ENCODE results near the gene SH3PXD2B.

The SH3PXD2B gene

GRCh38 chr5:172421020-172421419 lies 33.3 kb downstream of the SH3PXD2B start:
- Histone ChIP-seq H2BK5ac (ENCODE audit: low read length) (no peak overlapping the region), H3K9ac (ENCODE audit: low read length) (no peak overlapping the region), H3K4me3 (ENCODE audit: low read length) (no peak overlapping the region), H3K79me2 (ENCODE audit: control insufficient read depth, insufficient read depth, low read length) (peaks cover 6% of the 10 kb centered on the region), H2AK5ac (ENCODE audit: low read length) (no peak overlapping the region), H3K18ac (ENCODE audit: low read length) (no peak overlapping the region), H2BK15ac (replicated peaks; ENCODE audit: low read depth) (no peak overlapping the region), H3K56ac (ENCODE audit: low read length) (no peak overlapping the region), H3K4me2 (ENCODE audit: low read length) (no peak overlapping the region), H3K4ac (ENCODE audit: low read depth, low read length) (no peak overlapping the region), H4K5ac (ENCODE audit: low read length) (no peak overlapping the region), H3K36me3 (ENCODE audit: control insufficient read depth, insufficient read depth, low read length) (peaks cover 9% of the 10 kb centered on the region), H2BK120ac (ENCODE audit: low read depth, low read length) (no peak overlapping the region), H3K79me1 (ENCODE audit: low read length) (peaks cover 20% of the 10 kb centered on the region), H3K23ac (ENCODE audit: low read length) (no peak overlapping the region), H3K4me1 (ENCODE audit: control insufficient read depth, low read depth, low read length) (no peaks in the 10 kb centered on the region), H3K27ac (ENCODE audit: low read depth, low read length) (no peak overlapping the region), H3K27me3 (ENCODE audit: insufficient read depth, low read length, poor library complexity) (no peaks in the 10 kb centered on the region), H4K8ac (ENCODE audit: low read depth, low read length) (no peak overlapping the region)
- no peak for DNase-seq
- WGBS (ENCODE audit: extremely low coverage, insufficient coverage, low lambda C conversion rate) = no CpG with 5 or more reads among the region's 7 CpGs

- Histone ChIP-seq H3K36me3 (ENCODE audit: control insufficient read depth, insufficient read depth, low read length) (peaks cover 9% of the 10 kb centered on the region), H3K79me1 (ENCODE audit: low read length) (peaks cover 16% of the 10 kb centered on the region), H3K27me3 (ENCODE audit: insufficient read depth, low read length, poor library complexity) (no peaks in the 10 kb centered on the region), H3K79me2 (ENCODE audit: control insufficient read depth, insufficient read depth, low read length) (peaks cover 6% of the 10 kb centered on the region), H2BK5ac (ENCODE audit: low read length) (no peak overlapping the region), H2BK120ac (ENCODE audit: low read depth, low read length) (no peak overlapping the region), H3K4me3 (ENCODE audit: low read length) (no peak overlapping the region), H2AK5ac (ENCODE audit: low read length) (no peak overlapping the region), H3K56ac (ENCODE audit: low read length) (no peak overlapping the region), H3K27ac (ENCODE audit: low read depth, low read length) (no peak overlapping the region), H3K4ac (ENCODE audit: low read depth, low read length) (no peak overlapping the region), H2BK15ac (replicated peaks; ENCODE audit: low read depth) (no peak overlapping the region), H3K9ac (ENCODE audit: low read length) (no peak overlapping the region), H4K5ac (ENCODE audit: low read length) (no peak overlapping the region), H3K4me1 (ENCODE audit: control insufficient read depth, low read depth, low read length) (no peaks in the 10 kb centered on the region), H3K18ac (ENCODE audit: low read length) (no peak overlapping the region), H3K23ac (ENCODE audit: low read length) (no peak overlapping the region), H4K8ac (ENCODE audit: low read depth, low read length) (no peak overlapping the region), H3K4me2 (ENCODE audit: low read length) (no peak overlapping the region)
- DNase-seq = peak; percentile 83
- WGBS (ENCODE audit: extremely low coverage, insufficient coverage, low lambda C conversion rate) = no CpG with 5 or more reads among the region's 10 CpGs
Observed at GRCh38 chr5:172420235-172420939, 33.9 kb downstream of the SH3PXD2B start.

GRCh38 chr5:172418862-172419814 lies 35.2 kb downstream of the SH3PXD2B start:
- WGBS (ENCODE audit: extremely low coverage, insufficient coverage, low lambda C conversion rate) = no CpG with 5 or more reads among the region's 20 CpGs
- no peak overlapping the region for H3K23ac ChIP-seq (ENCODE audit: low read length)
- no peak overlapping the region for H3K4me3 ChIP-seq (ENCODE audit: low read length)

GRCh38 chr5:172417983-172418630 lies 36.2 kb downstream of the SH3PXD2B start:
- Histone ChIP-seq H3K27me3 (ENCODE audit: insufficient read depth, low read length, poor library complexity) (no peaks in the 10 kb centered on the region), H2BK15ac (replicated peaks; ENCODE audit: low read depth) (no peak overlapping the region), H3K23ac (ENCODE audit: low read length) (no peak overlapping the region), H3K36me3 (ENCODE audit: control insufficient read depth, insufficient read depth, low read length) (peaks cover 9% of the 10 kb centered on the region), H3K4me1 (ENCODE audit: control insufficient read depth, low read depth, low read length) (no peaks in the 10 kb centered on the region), H3K4me3 (ENCODE audit: low read length) (no peak overlapping the region), H3K4ac (ENCODE audit: low read depth, low read length) (no peak overlapping the region), H2BK5ac (ENCODE audit: low read length) (no peak overlapping the region), H4K8ac (ENCODE audit: low read depth, low read length) (no peak overlapping the region), H3K18ac (ENCODE audit: low read length) (no peak overlapping the region), H3K27ac (ENCODE audit: low read depth, low read length) (no peak overlapping the region), H3K79me2 (ENCODE audit: control insufficient read depth, insufficient read depth, low read length) (no peaks in the 10 kb centered on the region), H4K5ac (ENCODE audit: low read length) (no peak overlapping the region), H3K9ac (ENCODE audit: low read length) (no peak overlapping the region), H3K4me2 (ENCODE audit: low read length) (no peak overlapping the region), H2BK120ac (ENCODE audit: low read depth, low read length) (no peak overlapping the region), H3K56ac (ENCODE audit: low read length) (no peak overlapping the region), H3K79me1 (ENCODE audit: low read length) (peaks cover 4% of the 10 kb centered on the region), H2AK5ac (ENCODE audit: low read length) (no peak overlapping the region)
- DNase-seq = no peak
- WGBS (ENCODE audit: extremely low coverage, insufficient coverage, low lambda C conversion rate) = no CpG with 5 or more reads among the region's 10 CpGs

More at GRCh38 chr5:172418862-172419814, 35.2 kb downstream of the SH3PXD2B start:
- DNase-seq = no peak
- H3K27ac ChIP-seq (ENCODE audit: low read depth, low read length) = no peak overlapping the region
- no peak overlapping the region for H4K8ac ChIP-seq (ENCODE audit: low read depth, low read length)
- no peak overlapping the region for H3K9ac ChIP-seq (ENCODE audit: low read length)
- H3K79me2 ChIP-seq (ENCODE audit: control insufficient read depth, insufficient read depth, low read length) = no peaks in the 10 kb centered on the region
- H3K79me1 ChIP-seq (ENCODE audit: low read length) = peaks cover 6% of the 10 kb centered on the region
- no peaks in the 10 kb centered on the region for H3K27me3 ChIP-seq (ENCODE audit: insufficient read depth, low read length, poor library complexity)
- no peak overlapping the region for H3K4ac ChIP-seq (ENCODE audit: low read depth, low read length)
- no peaks in the 10 kb centered on the region for H3K4me1 ChIP-seq (ENCODE audit: control insufficient read depth, low read depth, low read length)
- no peak overlapping the region for H3K4me2 ChIP-seq (ENCODE audit: low read length)
- H3K18ac ChIP-seq (ENCODE audit: low read length) = no peak overlapping the region
- H2AK5ac ChIP-seq (ENCODE audit: low read length) = no peak overlapping the region
- no peak overlapping the region for H2BK120ac ChIP-seq (ENCODE audit: low read depth, low read length)
- no peak overlapping the region for H3K56ac ChIP-seq (ENCODE audit: low read length)
- no peak overlapping the region for H2BK5ac ChIP-seq (ENCODE audit: low read length)
- H4K5ac ChIP-seq (ENCODE audit: low read length) = no peak overlapping the region
- H3K36me3 ChIP-seq (ENCODE audit: control insufficient read depth, insufficient read depth, low read length) = peaks cover 9% of the 10 kb centered on the region
- H2BK15ac ChIP-seq (replicated peaks; ENCODE audit: low read depth) = no peak overlapping the region

- Histone ChIP-seq H2BK15ac (replicated peaks; ENCODE audit: low read depth) (no peak overlapping the region), H3K4me2 (ENCODE audit: low read length) (no peak overlapping the region), H4K5ac (ENCODE audit: low read length) (no peak overlapping the region), H3K27ac (ENCODE audit: low read depth, low read length) (no peak overlapping the region), H3K56ac (ENCODE audit: low read length) (no peak overlapping the region), H3K9ac (ENCODE audit: low read length) (no peak overlapping the region), H4K8ac (ENCODE audit: low read depth, low read length) (no peak overlapping the region), H3K4me1 (ENCODE audit: control insufficient read depth, low read depth, low read length) (no peaks in the 10 kb centered on the region), H3K18ac (ENCODE audit: low read length) (no peak overlapping the region), H2BK5ac (ENCODE audit: low read length) (no peak overlapping the region), H3K23ac (ENCODE audit: low read length) (no peak overlapping the region), H3K4me3 (ENCODE audit: low read length) (no peak overlapping the region), H3K4ac (ENCODE audit: low read depth, low read length) (no peak overlapping the region), H2BK120ac (ENCODE audit: low read depth, low read length) (no peak overlapping the region), H3K27me3 (ENCODE audit: insufficient read depth, low read length, poor library complexity) (no peaks in the 10 kb centered on the region), H3K79me1 (ENCODE audit: low read length) (peaks cover 7% of the 10 kb centered on the region), H3K79me2 (ENCODE audit: control insufficient read depth, insufficient read depth, low read length) (no peaks in the 10 kb centered on the region), H2AK5ac (ENCODE audit: low read length) (no peak overlapping the region), H3K36me3 (ENCODE audit: control insufficient read depth, insufficient read depth, low read length) (peaks cover 9% of the 10 kb centered on the region)
- no CpG with 5 or more reads among the region's 4 CpGs for WGBS (ENCODE audit: extremely low coverage, insufficient coverage, low lambda C conversion rate)
- DNase-seq = no peak
Observed at GRCh38 chr5:172417130-172417841, 37.0 kb downstream of the SH3PXD2B start.
